GM19023 (cell line): ENCODE data around the gene TREML4.
A peak's percentile ranks its signal among the peaks of the same experiment; 100 is the strongest.

Experiments used
- ATAC-seq: cut with Tn5 transposase; IDR thresholded peaks from one replicate; pipeline ENCODE4 v1.9.1; 2021; ENCODE audit warnings: mild to moderate bottlenecking, moderate library complexity; ENCODE audit not compliant: unreplicated experiment

The TREML4 gene

DNA sequence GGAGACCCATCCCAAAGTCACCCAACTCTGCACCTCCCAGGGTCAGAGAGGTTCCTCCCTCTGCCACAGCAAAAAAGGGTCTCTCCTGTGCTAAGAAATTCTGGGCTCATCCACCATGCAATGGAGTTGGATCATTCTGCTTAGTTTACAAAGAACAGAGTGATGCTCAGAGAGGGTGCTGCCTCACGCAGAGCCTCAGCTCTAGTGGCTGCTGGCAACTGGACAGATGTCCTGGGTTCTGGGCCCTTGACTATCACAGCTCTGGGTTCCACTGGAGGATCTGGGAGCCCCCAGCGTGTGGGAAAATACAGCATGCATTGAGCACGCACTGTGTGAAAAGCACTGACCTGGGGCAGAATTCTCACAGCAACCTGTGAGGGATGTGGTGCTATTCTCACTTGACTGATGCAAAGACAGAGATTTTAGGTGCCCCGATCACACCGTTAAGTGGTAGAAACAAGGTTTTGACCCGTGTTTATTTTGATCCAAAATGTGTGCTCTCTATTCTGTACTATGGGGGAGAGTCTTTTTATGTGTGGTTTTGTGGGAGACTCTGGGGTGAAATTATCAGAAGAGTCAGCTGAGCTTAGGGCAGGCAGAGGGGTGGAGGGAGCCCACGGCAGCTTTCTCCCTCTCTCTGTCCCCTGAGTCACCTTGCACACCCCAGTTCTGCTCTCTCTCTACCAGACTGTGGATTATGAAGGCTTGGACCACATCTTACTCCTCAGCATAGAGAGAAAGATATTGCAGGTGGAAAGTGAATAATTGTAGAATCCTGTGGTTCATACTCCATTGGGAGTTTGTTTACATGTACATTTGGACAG lies 19.9 kb downstream of the TREML4 start:
- ATAC-seq: no peak

DNA sequence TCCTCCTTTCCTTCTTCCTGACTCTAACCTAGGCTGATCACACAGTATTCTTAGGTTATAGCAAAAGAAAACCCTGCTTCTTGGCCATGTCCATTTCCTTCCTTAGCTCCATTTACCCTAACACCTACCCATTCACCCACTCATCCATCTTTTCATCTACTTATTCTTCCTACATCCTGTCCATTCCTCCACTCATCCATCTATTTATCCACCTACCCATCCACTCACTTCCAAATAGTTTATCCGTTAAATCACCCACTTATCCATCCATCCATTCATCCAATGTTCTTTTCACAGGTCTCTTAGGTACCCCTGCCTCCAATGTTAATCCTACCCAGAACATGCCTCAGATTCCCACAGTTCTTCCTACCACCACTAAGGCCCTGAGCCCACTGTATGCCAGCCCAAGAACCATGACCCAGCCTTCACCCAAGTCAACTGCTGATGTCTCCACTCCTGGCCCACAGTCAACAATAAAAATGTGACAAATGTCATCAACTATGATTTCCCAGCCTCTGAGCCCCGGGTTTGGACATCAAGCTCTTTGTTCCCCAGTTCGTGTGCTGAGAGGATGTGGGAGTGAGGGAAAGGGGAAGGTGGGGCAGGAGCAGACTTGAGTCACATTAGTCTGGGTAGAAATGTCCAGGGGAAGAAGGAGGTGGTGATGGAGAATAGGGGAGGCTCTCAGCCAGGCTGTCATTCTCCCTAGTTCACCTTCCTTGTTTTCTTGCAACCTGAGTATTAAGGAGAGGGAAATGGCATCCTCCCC lies 24.4 kb downstream of the TREML4 start:
- no peak for ATAC-seq

DNA sequence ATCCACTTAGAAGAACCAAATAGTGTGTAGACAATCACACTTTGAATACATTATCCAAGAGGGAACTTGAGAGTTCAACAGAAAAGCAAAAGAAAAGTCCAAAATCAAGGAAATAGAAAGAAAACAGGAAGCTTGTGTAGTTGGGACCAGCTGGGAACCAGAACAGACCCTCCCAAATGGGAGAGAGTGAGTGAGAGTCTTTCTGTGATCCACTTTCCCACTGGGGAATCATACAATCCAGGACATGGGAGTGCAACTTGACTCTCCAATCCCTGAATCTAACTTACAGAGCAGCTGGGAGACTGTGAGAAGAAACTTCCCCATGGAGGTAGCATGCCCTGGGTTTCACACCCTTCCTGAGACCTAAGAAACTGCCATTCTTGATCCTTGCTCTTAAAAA lies 27.0 kb downstream of the TREML4 start:
- ATAC-seq: no peak

DNA sequence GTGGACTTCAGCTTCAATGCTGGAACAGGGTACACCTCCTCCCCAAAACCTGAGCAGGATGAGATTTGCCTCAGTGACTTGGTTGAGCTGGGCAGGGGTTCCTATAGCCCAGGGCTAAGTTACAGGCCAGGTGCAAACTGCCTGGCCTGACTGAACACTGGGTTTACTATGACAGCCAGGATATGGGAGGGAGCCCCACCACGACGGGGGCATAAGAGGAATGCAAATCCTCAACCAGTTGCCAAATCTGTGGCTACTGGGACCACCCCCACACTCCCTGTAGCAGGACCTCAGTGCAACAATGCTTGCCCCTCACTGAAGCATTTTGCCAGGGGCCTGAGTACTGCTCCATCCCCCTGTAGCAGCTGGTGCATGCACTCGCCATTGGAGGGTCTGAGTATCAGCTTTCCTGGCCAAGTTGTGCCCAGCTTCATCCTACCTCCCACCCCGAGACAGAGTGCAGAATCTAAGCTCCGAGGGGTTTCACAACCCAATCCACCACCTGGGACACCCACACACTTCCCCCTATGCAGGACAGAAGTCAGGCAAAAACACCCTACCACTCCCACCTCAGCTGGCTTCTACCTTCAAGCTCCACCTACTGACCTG lies 27.6 kb downstream of the TREML4 start:
- no peak for ATAC-seq

DNA sequence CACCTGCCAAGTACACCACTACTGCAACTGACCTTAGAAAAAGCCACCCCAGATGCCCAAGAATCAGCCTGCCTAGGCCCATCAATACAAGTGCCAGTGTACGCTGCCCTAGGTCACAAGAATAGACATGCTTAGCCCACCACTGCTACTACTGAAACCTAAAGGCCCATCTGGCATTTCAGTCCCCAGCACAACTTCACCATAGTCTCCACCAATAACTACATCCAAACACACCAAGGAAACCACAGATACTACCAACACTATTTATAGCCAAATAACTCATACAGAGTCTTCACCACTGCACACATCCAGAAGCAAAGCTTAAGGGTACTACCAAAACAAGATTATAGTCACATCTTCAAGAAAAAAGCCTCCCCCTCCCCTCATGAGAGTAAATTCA lies 28.2 kb downstream of the TREML4 start:
- peak; percentile 57 for ATAC-seq

DNA sequence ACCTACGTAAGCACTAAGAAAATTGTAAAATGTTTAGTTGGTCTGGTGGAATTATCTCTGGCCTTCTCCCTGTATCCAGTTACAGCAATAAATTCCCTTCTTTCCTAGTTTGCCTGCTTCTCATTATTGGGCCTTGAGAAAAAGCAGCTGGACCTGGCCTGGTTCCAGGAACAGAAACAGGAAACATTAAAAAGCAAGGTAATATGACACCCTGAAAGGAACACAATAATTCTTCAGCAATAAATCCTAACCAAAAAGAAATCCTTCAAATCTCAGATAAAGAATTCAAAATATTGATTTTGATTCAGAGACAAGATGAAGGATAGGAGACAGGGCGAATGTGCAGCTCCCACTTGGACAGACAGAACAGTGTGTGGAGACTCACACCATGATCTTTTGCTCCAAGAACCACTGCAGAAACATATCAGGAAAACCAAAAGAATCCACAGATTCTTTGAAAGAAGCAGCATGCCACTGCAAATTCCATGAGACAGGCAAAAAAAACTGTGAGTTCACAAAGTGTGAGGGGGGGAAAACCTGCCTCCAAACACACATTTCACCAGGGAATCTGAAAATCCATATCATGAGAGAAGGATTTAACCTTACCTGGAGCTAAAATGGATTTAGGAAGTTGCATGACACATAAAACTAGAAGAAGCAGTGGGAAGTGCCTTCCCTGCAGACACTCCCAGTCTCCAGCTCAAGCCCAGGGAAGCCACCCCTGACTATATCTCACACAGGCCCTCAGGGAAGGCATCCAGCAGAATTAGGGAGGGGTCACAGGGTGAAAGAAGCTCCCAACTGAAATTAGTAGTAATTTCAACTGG lies 29.4 kb downstream of the TREML4 start:
- ATAC-seq: no peak

DNA sequence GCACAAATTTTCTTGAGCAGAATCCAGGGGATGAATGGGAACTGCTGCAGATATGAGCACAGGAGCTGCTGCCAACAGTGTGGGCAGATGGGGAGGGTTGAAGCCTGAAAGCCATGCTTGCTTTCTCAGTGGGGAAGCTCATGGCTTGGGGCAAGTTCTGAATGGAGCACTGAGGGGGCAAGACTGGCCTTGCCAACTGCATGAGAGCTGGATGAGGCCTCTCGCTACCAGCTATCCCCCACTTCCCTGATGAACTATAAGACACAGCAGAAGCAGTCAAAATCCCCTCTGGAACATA lies 30.0 kb downstream of the TREML4 start:
- no peak for ATAC-seq

DNA sequence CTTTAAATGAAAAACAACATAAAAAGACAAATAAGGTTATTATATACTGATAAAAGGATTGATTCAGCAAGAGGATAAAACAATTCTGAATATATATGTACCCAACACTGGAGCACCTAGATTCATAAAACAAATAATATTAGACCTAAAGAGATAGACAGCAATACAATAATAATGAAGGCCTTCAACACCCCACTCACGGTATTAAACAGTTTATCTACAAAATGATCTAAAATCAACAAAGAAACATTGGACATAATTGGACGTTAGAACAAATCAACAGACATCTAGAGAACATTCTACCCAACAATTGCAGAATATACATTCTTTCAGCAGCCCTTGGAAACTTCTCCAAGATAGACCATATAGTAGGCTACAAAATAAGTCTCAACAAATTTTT lies 34.3 kb downstream of the TREML4 start:
- ATAC-seq: no peak

DNA sequence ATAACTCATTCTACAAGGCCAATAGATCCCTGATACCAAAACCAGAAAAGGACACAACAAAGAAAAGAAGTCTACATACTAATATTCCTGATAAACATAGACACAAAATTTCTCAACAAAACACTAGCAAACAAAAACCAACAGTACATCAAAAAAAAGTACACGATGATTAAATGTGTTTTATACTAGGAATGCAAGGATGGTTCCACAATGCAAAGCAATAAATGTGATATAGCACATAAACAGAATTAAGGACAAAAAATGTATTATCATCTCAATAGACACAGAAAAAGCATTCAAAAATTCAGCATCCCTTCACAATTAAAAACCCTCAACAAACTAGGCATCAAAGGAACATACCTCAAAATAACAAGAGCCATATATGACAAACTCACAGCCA lies 35.1 kb downstream of the TREML4 start:
- no peak for ATAC-seq

DNA sequence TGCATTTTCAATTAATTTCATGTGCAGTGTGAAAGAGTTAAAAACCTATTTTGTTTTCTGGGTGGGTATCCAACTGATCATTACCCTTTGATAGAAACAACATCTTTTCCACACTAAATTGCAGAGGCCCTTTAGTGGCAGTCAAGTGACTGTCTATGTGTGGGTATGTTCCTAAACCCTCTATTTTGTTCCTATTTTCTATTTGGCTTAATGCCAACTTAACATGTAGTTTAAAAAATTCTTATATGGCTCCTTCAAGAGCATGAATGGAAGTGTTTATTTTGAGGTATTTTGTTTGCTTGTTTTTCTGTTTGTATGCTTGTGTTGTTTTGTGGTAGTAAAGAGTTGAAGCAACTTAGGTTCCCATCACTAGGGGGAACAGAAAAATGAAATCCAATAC lies 38.4 kb downstream of the TREML4 start:
- no peak for ATAC-seq

DNA sequence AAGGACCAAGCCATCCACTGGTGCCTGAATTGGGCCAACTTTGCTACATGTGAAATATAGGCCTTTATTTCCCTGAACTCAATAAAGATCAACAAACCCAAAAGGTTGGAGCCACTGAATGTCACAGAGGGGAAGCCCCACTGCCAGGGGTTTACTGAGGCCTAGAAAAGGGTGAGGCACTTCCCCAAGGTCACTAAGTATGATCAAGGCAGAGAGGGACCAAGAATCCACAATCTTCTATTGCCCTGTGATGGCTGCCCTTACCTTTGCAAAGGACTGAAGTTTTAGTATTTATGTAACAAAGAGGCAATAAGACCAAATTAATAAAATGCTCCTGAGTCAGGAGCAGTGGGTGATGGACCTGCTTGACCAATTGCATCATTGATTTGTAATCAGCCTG lies 40.3 kb downstream of the TREML4 start:
- no peak for ATAC-seq

DNA sequence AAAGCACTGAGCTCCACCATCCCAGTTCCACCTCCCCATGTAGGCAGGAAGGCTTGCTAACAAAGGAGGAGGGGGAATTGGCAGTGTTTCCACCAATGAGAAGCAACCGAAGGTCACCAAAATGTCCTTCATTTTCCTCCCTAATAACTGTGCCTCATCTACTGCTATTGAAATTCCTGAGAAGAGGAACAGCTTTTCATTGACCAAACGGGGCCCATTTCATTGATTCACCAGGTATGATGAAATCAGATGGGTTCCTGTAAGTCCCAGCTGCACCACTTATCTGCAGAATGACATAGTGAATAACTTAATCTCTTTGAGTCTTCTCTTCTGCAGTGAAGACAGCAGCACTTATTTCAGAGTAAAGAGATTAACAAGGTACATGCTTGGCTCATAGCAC lies 41.0 kb downstream of the TREML4 start:
- ATAC-seq: no peak

DNA sequence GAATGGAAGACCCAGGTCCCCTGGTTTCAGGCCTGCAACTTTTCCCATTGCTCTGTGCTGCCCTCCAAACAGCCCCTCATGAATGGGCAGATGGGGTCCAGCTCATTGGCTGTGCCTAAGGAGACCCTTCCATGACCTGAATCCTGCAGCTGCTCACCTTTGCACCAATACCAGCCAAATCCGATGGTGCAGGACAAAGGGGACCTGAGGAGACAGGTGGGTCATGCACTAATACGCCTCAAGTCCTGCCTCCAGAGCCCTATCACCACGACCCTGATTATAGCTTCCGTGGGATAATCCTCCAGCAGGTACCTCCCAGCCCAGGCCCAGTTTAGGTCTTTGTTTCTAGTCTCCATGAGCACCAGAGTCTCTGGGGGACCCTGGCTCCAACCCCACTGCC lies 41.6 kb downstream of the TREML4 start:
- ATAC-seq: no peak

DNA sequence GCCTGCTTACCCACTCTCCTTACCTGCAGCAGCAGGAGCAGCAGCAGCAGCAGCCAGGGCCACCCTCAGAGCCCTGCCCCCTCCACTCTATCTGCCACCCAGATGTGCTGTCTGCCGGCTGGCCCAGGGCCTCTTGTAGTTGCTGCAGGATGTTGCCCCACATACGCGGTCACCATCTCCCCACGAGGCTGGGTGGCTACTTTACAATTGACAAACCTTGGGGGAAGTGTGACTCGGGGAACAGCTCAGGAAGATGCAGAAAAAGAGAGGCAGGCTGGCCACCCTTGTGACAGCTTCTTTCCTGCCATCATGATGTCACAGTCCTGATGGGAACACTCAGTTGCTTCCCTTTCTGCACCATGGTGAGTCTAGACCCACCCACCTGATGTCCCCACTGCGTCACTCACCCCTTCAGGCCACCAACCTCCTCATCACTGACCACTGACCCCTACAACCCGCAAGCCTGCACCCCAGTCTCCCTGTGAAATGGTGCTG lies 43.8 kb downstream of the TREML4 start:
- ATAC-seq: no peak

DNA sequence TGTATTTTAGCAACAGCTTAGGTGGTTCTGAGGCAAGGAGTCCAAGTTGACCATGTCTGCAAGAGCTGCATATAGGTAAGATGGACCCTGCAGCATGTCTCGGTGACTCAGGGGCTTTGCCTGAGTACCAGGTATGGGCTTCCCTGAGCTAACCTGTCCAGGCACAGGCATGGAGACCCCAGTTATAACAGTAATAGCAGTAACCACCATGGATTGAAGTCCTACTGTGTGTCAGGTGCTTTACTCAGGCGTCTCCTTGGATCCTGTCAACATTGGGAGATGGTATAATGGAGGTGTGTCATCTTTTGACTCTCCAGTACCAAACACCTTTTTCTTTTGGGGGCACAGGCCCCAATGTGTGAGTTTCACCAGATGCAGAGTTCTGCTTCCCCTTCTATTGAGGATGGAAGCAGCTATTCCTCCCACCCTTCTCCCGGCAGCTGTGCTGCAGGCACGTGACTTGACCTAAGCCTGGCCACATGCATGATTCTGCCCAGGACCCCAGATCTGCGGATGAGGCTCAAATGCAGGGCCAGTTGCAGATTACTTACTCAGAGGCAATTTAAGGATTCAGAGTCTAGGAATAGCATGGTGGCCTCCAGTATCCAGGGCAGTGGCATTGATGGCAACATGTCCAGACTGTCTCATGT lies 44.6 kb downstream of the TREML4 start:
- ATAC-seq: no peak

DNA sequence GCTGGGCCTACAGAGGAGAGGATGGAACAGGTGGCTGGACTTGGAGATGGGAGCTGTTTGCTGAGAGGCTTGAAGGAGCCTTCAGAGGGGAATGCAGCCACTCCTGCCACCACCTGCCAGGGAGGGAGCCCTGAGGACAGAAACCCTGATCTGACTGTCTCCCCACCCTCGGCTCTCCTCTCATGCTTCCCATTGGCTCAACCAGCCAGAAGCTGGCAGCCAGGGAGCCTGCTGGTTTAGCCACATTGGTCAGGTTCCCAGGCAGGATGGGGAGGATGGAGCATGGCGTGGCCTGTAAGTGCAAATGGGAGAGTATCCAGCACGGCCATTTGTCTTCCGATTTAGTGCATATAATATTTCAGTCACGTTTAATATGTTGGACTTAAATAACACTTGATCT lies 45.6 kb downstream of the TREML4 start:
- ATAC-seq: no peak

DNA sequence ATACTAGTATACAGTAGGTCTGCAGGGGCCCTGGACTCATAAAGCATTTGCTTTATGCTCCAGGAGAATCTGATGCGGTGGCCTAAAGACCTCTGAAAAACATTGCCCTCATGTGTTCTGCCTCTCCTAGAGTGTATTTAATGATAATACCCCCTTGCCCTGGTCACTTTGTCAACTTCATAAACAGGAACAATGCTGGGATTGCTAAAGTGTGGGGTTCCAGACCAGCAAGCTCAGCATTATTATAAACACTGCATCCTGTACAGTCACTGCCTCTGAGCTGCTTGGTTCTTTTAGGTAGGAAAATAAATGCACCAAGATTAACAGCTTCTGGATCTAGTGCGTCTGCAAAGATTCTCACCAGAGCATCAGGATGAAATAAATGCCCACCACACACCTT lies 46.1 kb downstream of the TREML4 start:
- no peak for ATAC-seq

DNA sequence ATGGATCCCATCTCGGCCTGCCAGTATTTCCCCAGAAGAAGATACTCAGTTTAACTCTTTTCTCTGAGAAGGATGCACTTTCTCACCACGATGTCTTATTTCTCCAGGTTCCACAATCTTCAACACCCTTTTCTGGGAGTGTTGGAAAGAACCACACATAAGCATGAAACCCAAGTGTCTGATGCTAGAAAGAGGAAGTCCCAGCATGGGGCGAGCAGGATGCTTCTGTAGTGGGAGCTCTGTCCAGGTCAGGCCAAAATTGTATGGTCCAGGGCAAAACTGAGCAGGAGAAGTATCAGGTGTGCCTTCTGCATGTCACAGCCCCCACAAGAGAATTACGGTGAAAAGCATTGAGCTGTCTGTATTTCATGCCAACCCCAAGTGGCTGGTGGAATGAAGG lies 47.3 kb downstream of the TREML4 start:
- ATAC-seq: no peak

DNA sequence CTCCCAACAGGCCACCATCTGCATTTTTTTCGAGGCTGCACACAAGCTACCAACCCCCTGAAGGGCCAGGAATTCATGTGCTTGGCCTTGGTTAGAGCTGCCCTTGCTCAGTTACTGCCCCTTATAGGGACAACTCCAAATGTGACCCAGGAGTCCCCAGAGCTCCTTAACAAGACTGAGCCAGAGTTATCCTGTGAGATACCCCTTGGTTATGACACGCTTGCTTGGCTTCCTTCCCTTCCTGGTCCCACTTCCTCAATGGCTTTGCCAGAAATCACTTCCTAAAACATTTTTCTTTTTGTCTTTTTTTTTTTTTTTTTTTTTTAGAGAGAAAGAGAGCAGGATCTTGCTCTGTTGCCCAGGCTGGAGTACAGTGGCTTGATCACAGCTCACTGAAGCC lies 49.5 kb downstream of the TREML4 start:
- ATAC-seq: no peak

DNA sequence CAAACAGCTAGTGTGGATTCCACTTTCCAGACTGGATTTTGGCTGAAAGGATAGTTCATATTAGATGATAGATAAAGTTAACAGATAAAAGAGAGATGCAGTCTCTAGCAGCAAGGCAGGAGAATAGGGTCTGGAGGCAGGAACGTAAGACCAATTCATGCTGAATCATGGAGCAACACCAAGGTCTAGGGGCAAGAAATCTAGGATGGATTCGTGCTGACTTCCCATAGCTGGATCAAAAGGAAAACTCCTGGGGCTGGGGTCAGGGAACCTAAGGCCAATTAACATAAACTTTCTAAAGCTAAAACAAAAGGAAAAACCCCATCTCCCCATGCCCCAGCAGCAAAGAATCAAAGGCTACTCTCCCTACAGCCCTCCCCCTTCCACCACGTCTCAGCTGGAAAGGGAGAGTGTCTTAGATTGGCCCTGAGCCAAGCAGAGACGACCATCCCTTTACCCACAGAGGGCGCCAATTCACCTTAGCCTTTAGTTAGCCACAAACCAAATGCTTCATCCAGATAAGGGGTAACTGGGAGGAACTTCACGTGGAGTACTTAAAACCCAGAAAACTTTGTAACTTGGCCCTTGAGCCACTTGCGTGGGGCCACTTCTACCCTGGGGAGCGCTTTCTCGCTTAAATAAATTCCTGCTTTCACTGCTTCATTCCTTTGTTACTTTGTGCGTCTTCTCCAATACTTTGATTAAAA lies 50.7 kb downstream of the TREML4 start:
- no peak for ATAC-seq
